Right lobe of liver (tissue), 4 donors: ENCODE results near the gene KCNIP1.

ENCODE experiments used
- POLR2A ChIP-seq: fragments of 450-650 bp; IDR thresholded peaks from one replicate; pipeline ENCODE4 v1.6.1; 2017; ENCODE audit warnings: antibody characterized with exemption, mild to moderate bottlenecking
- TF ChIP-seq, protein P1 (sequence below), 4 donors: fragments of 200-600 bp in 3 of 4; fragments of 450-650 bp in 1 of 4; IDR thresholded peaks; one replicate each; pipeline versions ENCODE4 v1.5.1 to v1.8.0; 2016 to 2022; ENCODE audit warnings: antibody characterized with exemption in 4 of 4, mild to moderate bottlenecking in 2 of 4
- donor health status: DM: no; HTN: no; CAD: no.
- donor health status: DM: no; HTN: no; CAD: no.
- donor health status: DM: no; HTN: yes; CAD: no.

DNA sequence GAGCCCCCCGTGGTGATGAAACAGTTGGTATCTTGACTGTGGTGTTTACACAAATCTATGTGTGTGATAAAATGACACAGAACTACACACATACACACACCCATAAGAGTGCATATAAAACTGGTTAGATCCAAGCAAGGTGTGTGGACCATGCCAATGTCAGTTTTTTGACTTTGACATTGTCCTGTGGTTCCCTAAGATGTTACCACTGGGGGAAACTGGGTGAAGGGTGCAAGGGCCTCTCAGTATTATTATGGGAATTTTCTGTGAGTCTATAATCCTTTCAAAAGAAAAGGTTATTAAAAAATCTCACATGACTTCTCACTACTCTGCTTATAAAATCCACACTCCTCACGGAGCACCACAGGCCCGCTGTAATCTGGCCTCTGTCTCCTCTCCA lies 13.4 kb upstream of the KCNIP1 start:
- TF ChIP-seq, protein P1, sequence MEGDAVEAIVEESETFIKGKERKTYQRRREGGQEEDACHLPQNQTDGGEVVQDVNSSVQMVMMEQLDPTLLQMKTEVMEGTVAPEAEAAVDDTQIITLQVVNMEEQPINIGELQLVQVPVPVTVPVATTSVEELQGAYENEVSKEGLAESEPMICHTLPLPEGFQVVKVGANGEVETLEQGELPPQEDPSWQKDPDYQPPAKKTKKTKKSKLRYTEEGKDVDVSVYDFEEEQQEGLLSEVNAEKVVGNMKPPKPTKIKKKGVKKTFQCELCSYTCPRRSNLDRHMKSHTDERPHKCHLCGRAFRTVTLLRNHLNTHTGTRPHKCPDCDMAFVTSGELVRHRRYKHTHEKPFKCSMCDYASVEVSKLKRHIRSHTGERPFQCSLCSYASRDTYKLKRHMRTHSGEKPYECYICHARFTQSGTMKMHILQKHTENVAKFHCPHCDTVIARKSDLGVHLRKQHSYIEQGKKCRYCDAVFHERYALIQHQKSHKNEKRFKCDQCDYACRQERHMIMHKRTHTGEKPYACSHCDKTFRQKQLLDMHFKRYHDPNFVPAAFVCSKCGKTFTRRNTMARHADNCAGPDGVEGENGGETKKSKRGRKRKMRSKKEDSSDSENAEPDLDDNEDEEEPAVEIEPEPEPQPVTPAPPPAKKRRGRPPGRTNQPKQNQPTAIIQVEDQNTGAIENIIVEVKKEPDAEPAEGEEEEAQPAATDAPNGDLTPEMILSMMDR (IDR thresholded peaks at IDR 0.05): no peak
- no peak for TF ChIP-seq POLR2A
